Muscle layer of duodenum (tissue), 2 donors: Measurements from ENCODE around the gene EME1.
"Not testable (repeated sequence)": the region's sequence is repeated elsewhere in the genome, so short reads cannot be mapped to it uniquely, and the experiment has no call there.

Experiments used
- H3K27ac ChIP-seq: one replicate; pipeline ENCODE4 v1.7.0; 2013; ENCODE audit warnings: mild to moderate bottlenecking, low read length
- H3K27me3 ChIP-seq: one replicate; pipeline ENCODE4 v1.7.0; 2013; ENCODE audit warnings: low read depth, mild to moderate bottlenecking, control low read depth, low read length
- H3K36me3 ChIP-seq, 2 donors: one replicate each; pipeline ENCODE4 v1.7.0; 2013; ENCODE audit warnings: low read length in 2 of 2, control low read depth in 1 of 2, mild to moderate bottlenecking in 1 of 2; ENCODE audit not compliant: insufficient read depth in 2 of 2, control insufficient read depth in 1 of 2
- H3K4me1 ChIP-seq, 2 donors: one replicate each; pipeline ENCODE4 v1.7.0; 2013; ENCODE audit warnings: low read length in 2 of 2, mild to moderate bottlenecking in 2 of 2, control low read depth in 1 of 2, moderate library complexity in 1 of 2; ENCODE audit not compliant: insufficient read depth in 2 of 2, control insufficient read depth in 1 of 2
- H3K4me3 ChIP-seq, 2 donors: one replicate each; pipeline ENCODE4 v1.7.0; 2013; ENCODE audit warnings: low read length in 2 of 2, low read depth in 1 of 2, mild to moderate bottlenecking in 1 of 2
- H3K9me3 ChIP-seq, 2 donors: one replicate each; pipeline ENCODE4 v1.7.0; 2013; ENCODE audit warnings: low read length in 2 of 2, control low read depth in 1 of 2, mild to moderate bottlenecking in 1 of 2; ENCODE audit not compliant: control insufficient read depth in 1 of 2
- donor health status: healthy.

EME1 gene

DNA sequence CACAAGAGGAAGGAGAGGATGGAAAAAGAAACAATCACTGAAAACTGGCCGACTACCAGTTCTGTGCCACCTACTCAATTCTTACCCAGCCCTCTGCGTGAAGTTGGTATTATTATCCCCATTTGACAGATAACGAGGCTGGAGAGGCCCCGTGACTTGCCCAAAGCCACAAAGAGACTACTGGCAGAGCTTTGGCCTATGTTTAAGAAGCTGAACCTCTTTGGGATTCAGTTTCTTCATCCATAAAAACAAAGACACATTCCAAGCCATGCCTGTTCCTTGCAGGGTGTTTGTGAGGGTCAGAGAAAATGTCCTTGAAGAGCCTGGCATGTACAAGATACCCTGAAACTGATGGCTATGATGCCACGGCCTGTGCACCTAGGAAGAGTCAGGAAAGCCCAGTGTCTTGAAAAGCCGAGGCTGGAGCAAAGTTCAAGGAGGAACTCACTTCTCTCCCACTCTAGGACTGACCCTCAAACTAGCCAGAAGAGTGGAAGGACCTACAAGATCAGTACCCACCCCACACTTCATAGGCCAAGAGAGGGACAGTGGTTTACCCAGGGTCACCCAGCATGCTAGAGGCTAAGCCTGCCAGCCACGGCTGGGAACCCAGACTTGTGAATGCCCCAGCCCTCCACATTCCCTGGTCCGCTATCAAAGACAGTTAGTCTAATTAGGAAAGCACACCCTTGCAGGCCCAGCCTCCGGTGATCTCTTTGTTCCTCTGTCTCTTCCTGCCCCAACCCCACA lies 51.4 kb downstream of the EME1 start:
- H3K9me3 ChIP-seq, result no peaks in the 10 kb centered on the region
- H3K27me3 ChIP-seq, result no peaks in the 10 kb centered on the region
- peaks cover 14 to 26% of the 10 kb centered on the region in 2 donors for H3K4me1 ChIP-seq
- no peaks in the 10 kb centered on the region for H3K36me3 ChIP-seq
- no peak overlapping the region for H3K4me3 ChIP-seq
- no peak overlapping the region for H3K27ac ChIP-seq

DNA sequence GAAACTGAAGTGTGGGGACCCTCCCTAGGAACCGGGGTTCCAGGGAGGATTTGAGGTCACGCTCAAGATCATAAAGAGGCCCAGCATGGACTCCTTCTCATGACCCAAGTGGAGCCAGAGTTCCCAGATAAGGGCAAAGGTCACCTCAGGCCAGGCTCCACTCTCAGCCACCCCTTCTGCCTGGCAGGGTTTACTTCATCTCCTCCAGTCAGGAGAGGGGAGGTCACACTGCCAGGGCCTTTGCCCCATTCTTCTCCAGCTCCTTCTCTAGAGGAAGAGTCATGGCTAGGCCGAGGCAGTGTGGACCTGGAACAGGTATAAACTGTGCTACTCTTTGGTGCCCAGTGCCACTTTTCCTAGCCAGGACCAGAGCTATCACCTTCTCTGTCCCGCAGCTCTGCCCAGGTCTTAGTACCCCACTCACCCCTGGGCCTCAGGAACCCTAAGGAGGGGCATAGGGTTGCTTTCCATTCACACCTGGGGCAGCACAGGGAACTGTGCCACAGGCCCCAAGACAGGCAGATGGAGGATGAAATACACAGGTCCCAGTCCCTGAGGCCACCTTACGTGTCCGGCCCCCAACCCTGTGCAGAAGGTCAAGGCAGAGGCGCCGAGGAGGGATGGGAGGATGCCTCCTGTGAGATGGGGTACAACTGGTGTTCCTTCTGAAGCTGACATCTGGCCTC lies 52.1 kb downstream of the EME1 start:
- H3K4me3 ChIP-seq, result peak overlapping the region; percentile 60 to 63
- no peaks in the 10 kb centered on the region for H3K27me3 ChIP-seq
- no peaks in the 10 kb centered on the region for H3K9me3 ChIP-seq
- peaks cover 14 to 26% of the 10 kb centered on the region in 2 donors for H3K4me1 ChIP-seq
- no peak overlapping the region for H3K27ac ChIP-seq
- no peaks in the 10 kb centered on the region for H3K36me3 ChIP-seq

GRCh38 chr17:50425682-50426471 lies 52.8 kb downstream of the EME1 start, which contains the start of gene ACSF2:
Gene ACSF2 (plus strand): TSS chr17:50426218. CDS start chr17:50426262, 44 bp downstream.
- Histone ChIP-seq H3K9me3 (no peaks in the 10 kb centered on the region), H3K27me3 (no peaks in the 10 kb centered on the region), H3K36me3 (no peaks in the 10 kb centered on the region), H3K4me3 (peak within 1 kb of the TSS; percentile 63 to 71), H3K4me1 (peaks cover 10 to 26% of the 10 kb centered on the region in 2 donors), H3K27ac (peak within 1 kb of the TSS; percentile 74)

GRCh38 chr17:50426472-50426782 lies 53.4 kb downstream of the EME1 start:
- no peaks in the 10 kb centered on the region for H3K27me3 ChIP-seq
- no peaks in the 10 kb centered on the region for H3K9me3 ChIP-seq
- peaks cover 10 to 26% of the 10 kb centered on the region in 2 donors for H3K4me1 ChIP-seq
- H3K4me3 ChIP-seq, result peak overlapping the region; percentile 63 to 71
- no peaks in the 10 kb centered on the region for H3K36me3 ChIP-seq
- peak overlapping the region; percentile 74 for H3K27ac ChIP-seq

- H3K4me1 ChIP-seq, result peaks cover 10 to 26% of the 10 kb centered on the region in 2 donors
- H3K27ac ChIP-seq, result peak overlapping the region; percentile 74
- no peaks in the 10 kb centered on the region for H3K36me3 ChIP-seq
- no peaks in the 10 kb centered on the region for H3K27me3 ChIP-seq
- H3K9me3 ChIP-seq, result no peaks in the 10 kb centered on the region
- peak overlapping the region; percentile 63 to 71 for H3K4me3 ChIP-seq
Observed at GRCh38 chr17:50426814-50427787, 54.1 kb downstream of the EME1 start.

- not testable (repeated sequence) for H3K27me3 ChIP-seq, H3K4me3 ChIP-seq, H3K27ac ChIP-seq, H3K36me3 ChIP-seq, H3K9me3 ChIP-seq
- H3K4me1 ChIP-seq, result peaks cover 10 to 26% of the 10 kb centered on the region in 2 donors
Observed at GRCh38 chr17:50428126-50428525, 55.1 kb downstream of the EME1 start.

GRCh38 chr17:50428831-50429424 lies 55.9 kb downstream of the EME1 start:
- Histone ChIP-seq H3K4me3 (no peak overlapping the region), H3K36me3 (no peaks in the 10 kb centered on the region), H3K27me3 (no peaks in the 10 kb centered on the region), H3K4me1 (peaks cover 10 to 26% of the 10 kb centered on the region in 2 donors), H3K9me3 (no peaks in the 10 kb centered on the region), H3K27ac (no peak overlapping the region)

- H3K4me3 ChIP-seq, result no peak overlapping the region
- H3K36me3 ChIP-seq, result no peaks in the 10 kb centered on the region
- no peak overlapping the region for H3K27ac ChIP-seq
- no peaks in the 10 kb centered on the region for H3K9me3 ChIP-seq
- H3K4me1 ChIP-seq, result peaks cover 8 to 23% of the 10 kb centered on the region in 2 donors
- no peaks in the 10 kb centered on the region for H3K27me3 ChIP-seq
Observed at GRCh38 chr17:50429793-50430192, 56.8 kb downstream of the EME1 start.
